DOHH2 (cell line): ENCODE results near the gene CEP85L.

Source experiments
- H3F3A ChIP-seq: fragments of 200-600 bp; sonication (generic), shearing (Covaris generic); 2 replicates; pipeline ENCODE4 v1.6.0; 2016; ENCODE audit warnings: antibody characterized with exemption, mild to moderate bottlenecking; ENCODE audit not compliant: control insufficient read depth, insufficient read depth
- H3K27ac ChIP-seq: fragments of 200-600 bp; sonication (generic); 2 replicates; pipeline ENCODE4 v1.5.1; 2014; ENCODE audit warnings: low read depth, mild to moderate bottlenecking, low read length, moderate library complexity
- H3K27me3 ChIP-seq: fragments of 200-600 bp; sonication (generic); 2 replicates; pipeline ENCODE4 v1.6.1; 2014; ENCODE audit warnings: mild to moderate bottlenecking, low read length, mixed read lengths; ENCODE audit not compliant: control insufficient read depth
- H3K36me3 ChIP-seq: fragments of 200-600 bp; sonication (generic); 2 replicates; pipeline ENCODE4 v1.6.1; 2014; ENCODE audit warnings: mild to moderate bottlenecking, low read length, moderate library complexity, mixed read lengths; ENCODE audit not compliant: control insufficient read depth
- H3K4me1 ChIP-seq: fragments of 200-600 bp; sonication (generic); 2 replicates; pipeline ENCODE4 v1.6.1; 2014; ENCODE audit warnings: mild to moderate bottlenecking, low read length, mixed read lengths; ENCODE audit not compliant: control insufficient read depth
- H3K4me2 ChIP-seq: fragments of 200-600 bp; sonication (generic); 2 replicates; pipeline ENCODE4 v1.6.0; 2014; ENCODE audit warnings: mild to moderate bottlenecking, low read length, moderate library complexity
- H3K4me3 ChIP-seq: fragments of 200-600 bp; sonication (generic); 2 replicates; pipeline ENCODE4 v1.5.1; 2014; ENCODE audit warnings: mild to moderate bottlenecking, low read length, mixed read lengths
- H3K79me2 ChIP-seq: fragments of 200-600 bp; sonication (generic); 2 replicates; pipeline ENCODE4 v1.6.1; 2014; ENCODE audit warnings: mild to moderate bottlenecking, low read length, mixed read lengths; ENCODE audit not compliant: control insufficient read depth
- H3K9me2 ChIP-seq: fragments of 200-600 bp; sonication (generic); replicated peaks from 2 replicates; pipeline ENCODE4 v1.6.1; 2014; ENCODE audit warnings: mild to moderate bottlenecking, low read length, mixed read lengths; ENCODE audit not compliant: control insufficient read depth
- H3K9me3 ChIP-seq: fragments of 200-600 bp; sonication (generic); 2 replicates; pipeline ENCODE4 v1.6.1; 2014; ENCODE audit warnings: antibody characterized with exemption, low read length, mixed read lengths; ENCODE audit not compliant: control insufficient read depth, insufficient read depth
- H4K20me1 ChIP-seq: fragments of 200-600 bp; sonication (generic); 2 replicates; pipeline ENCODE4 v1.6.0; 2014; ENCODE audit warnings: low read depth, mild to moderate bottlenecking, antibody characterized with exemption, low read length, moderate library complexity; ENCODE audit not compliant: control insufficient read depth, insufficient read depth
- EZH2phosphoT487 ChIP-seq: fragments of 200-600 bp; sonication (generic); IDR thresholded peaks from 2 replicates; pipeline ENCODE4 v1.6.1; 2017; ENCODE audit warnings: borderline replicate concordance, mild to moderate bottlenecking, antibody characterized with exemption, low read length, moderate library complexity, mixed read lengths
- TF ChIP-seq, protein P1 (sequence below): fragments of 200-600 bp; sonication (generic); IDR thresholded peaks from one replicate; pipeline ENCODE4 v1.5.1; 2014; ENCODE audit warnings: antibody characterized with exemption, mild to moderate bottlenecking, low read depth, low read length; ENCODE audit not compliant: poor library complexity, severe bottlenecking

CEP85L gene

DNA sequence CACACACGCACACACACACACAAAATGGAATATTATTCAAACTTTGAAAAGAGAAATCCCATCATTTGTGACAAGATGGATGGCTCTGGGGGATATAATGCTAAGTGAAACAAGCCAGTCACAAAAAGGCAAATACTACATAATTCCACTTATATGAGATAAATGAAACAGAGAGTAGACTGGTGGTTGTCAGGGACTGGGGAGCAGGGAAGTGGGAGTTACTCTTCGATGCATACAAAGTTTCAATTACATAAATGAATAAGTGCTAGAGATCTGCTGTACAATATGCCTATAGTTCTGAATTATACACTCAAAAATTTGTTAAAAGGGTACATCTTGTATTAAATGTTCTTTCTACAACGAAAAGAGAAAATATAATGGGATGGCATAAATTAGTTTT, 161.4 kb downstream of the CEP85L start:
- Histone ChIP-seq H4K20me1 (no peaks in the 10 kb centered on the region), H3K36me3 (peaks cover 4% of the 10 kb centered on the region), H3K9me2 (no peaks in the 10 kb centered on the region), H3K79me2 (no peaks in the 10 kb centered on the region), H3K4me3 (no peak overlapping the region), H3K9me3 (no peaks in the 10 kb centered on the region; the same call in 1 of the 2 replicates), H3K27ac (no peak overlapping the region), H3F3A (no peaks in the 10 kb centered on the region), H3K4me2 (no peak overlapping the region), H3K27me3 (no peaks in the 10 kb centered on the region), H3K4me1 (no peaks in the 10 kb centered on the region)
- no peak for TF ChIP-seq EZH2phosphoT487
- TF ChIP-seq, protein P1, sequence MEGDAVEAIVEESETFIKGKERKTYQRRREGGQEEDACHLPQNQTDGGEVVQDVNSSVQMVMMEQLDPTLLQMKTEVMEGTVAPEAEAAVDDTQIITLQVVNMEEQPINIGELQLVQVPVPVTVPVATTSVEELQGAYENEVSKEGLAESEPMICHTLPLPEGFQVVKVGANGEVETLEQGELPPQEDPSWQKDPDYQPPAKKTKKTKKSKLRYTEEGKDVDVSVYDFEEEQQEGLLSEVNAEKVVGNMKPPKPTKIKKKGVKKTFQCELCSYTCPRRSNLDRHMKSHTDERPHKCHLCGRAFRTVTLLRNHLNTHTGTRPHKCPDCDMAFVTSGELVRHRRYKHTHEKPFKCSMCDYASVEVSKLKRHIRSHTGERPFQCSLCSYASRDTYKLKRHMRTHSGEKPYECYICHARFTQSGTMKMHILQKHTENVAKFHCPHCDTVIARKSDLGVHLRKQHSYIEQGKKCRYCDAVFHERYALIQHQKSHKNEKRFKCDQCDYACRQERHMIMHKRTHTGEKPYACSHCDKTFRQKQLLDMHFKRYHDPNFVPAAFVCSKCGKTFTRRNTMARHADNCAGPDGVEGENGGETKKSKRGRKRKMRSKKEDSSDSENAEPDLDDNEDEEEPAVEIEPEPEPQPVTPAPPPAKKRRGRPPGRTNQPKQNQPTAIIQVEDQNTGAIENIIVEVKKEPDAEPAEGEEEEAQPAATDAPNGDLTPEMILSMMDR, result no peak

DNA sequence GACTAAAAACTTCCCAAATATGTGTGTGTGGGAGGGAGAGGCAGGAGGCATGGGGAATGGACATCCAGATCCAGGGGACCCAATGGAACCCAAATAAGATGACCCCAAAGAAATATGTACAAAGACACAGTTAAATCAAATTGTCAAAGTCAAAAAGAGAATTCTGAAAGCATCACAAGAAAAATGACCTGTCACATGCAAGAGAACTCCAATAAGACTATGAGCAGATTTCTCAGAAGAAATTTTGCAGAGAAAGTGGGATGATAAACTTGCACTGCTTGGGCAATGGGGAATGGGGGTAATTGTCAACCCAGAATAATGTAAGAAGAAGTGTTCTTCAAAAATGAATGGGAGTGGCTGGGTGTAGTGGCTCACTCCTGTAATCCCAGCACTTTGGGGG, 162.8 kb downstream of the CEP85L start:
- Histone ChIP-seq H3K27ac (no peak overlapping the region), H4K20me1 (no peaks in the 10 kb centered on the region), H3F3A (no peaks in the 10 kb centered on the region), H3K79me2 (no peaks in the 10 kb centered on the region), H3K36me3 (peaks cover 4% of the 10 kb centered on the region), H3K4me3 (no peak overlapping the region), H3K27me3 (no peaks in the 10 kb centered on the region), H3K9me2 (no peaks in the 10 kb centered on the region), H3K4me2 (no peak overlapping the region), H3K4me1 (no peaks in the 10 kb centered on the region), H3K9me3 (no peaks in the 10 kb centered on the region; the same call in 1 of the 2 replicates)
- TF ChIP-seq EZH2phosphoT487, result no peak
- TF ChIP-seq, protein P1, result no peak

DNA sequence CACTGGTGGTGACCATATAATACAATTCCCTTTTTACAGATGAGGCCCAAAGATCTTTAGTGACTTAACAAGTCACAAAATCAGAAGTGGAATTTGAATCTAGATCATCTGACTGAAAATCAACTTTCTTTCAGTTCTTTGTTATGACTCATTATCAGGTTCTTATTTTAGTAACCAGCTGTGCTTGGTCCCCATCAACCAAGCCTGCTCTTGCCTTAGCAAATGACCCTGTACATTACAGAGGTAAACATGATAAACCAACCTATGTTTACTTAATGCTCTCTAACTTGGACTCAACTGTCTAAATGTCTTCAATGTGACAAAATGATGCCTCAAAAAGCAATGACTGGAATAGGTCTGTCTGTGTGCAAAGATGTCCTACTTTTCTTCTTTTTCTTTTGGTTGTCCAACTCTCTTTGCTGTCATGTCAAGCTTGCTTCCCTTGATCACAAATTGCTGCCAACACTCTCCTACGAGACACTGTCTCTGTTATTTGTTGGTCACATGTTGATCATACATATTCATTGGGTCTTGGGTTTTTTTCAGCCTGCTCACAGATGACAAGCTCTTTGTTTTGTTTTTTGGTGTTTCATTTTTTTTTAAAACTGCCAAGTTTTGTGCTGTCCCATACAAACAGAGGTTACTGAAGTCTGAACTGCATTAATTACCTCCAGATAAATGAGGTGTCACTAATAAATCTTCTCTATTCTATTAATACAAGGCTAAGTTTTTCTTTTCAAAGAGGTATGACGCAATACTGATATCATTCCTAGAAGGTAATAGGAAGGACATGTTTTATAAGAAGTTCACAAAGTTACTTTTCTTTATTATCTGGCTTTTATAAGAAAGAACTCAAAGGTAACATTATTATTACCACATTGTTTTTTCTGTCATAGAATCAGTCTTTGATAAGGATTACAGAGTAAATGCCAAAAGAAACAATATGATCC, 165.5 kb downstream of the CEP85L start:
- Histone ChIP-seq H3K9me2 (no peaks in the 10 kb centered on the region), H3K27me3 (no peaks in the 10 kb centered on the region), H3K36me3 (no peaks in the 10 kb centered on the region), H3K4me3 (no peak overlapping the region), H3K9me3 (no peaks in the 10 kb centered on the region; the same call in 1 of the 2 replicates), H3K27ac (no peak overlapping the region), H3K79me2 (no peaks in the 10 kb centered on the region), H4K20me1 (no peaks in the 10 kb centered on the region), H3K4me1 (no peaks in the 10 kb centered on the region), H3K4me2 (no peak overlapping the region), H3F3A (no peaks in the 10 kb centered on the region)
- TF ChIP-seq, protein P1, result no peak
- no peak for TF ChIP-seq EZH2phosphoT487
